Activated T-cell treated with anti-CD3 and anti-CD28 coated beads, Interleukin-2, amount 50 U/mL, for 72 hours (primary cell): ENCODE measurements around the gene SLC9A2. TPM values are rescaled to one million over a fixed set of nuclear protein-coding genes. Genes with fewer than 3 reads are reported as not detected.

ENCODE experiments used
- ATAC-seq, 2 donors: fragments of 150-1000 bp; cut with Tn5 transposase; replicated peaks in 1 of 2; 2 replicates each; pipeline ENCODE4 v1.10.0; 2021; ENCODE audit warnings: moderate library complexity in 2 of 2, mild to moderate bottlenecking in 1 of 2
- DNase-seq, 2 donors: peaks; one replicate each; pipeline ENCODE4 v3.0.0; 2021 to 2022; ENCODE audit warnings: mixed read lengths in 1 of 2
- H3K27ac Mint-ChIP-seq: one replicate; pipeline ENCODE4 v1.8.0; 2022; ENCODE audit warnings: mild to moderate bottlenecking, moderate library complexity, mixed read lengths
- H3K27me3 Mint-ChIP-seq: one replicate; pipeline ENCODE4 v1.8.0; 2022; ENCODE audit warnings: low read depth, mixed read lengths
- H3K36me3 Mint-ChIP-seq, 2 donors: one replicate each; pipeline ENCODE4 v1.8.0; 2022; ENCODE audit warnings: mixed read lengths in 2 of 2, mild to moderate bottlenecking in 1 of 2; ENCODE audit not compliant: insufficient read depth in 2 of 2
- H3K4me1 Mint-ChIP-seq: one replicate; pipeline ENCODE4 v1.8.0; 2022; ENCODE audit warnings: low read depth, mixed read lengths
- H3K4me3 Mint-ChIP-seq, 2 donors: one replicate each; pipeline ENCODE4 v1.8.0; 2022; ENCODE audit warnings: mild to moderate bottlenecking in 2 of 2, mixed read lengths in 2 of 2, moderate library complexity in 2 of 2
- H3K9me3 Mint-ChIP-seq, 2 donors: one replicate each; pipeline ENCODE4 v1.8.0; 2022; ENCODE audit warnings: mixed read lengths in 2 of 2
- total RNA-seq, 2 donors: library from RNA; stranded (reverse); gene quantifications; one replicate each; pipeline ENCODE4 v1.2.3, GENCODE V29; 2022

SLC9A2 gene
- total RNA-seq, 2 donors from 2014 or later = 0.19 TPM; not detected in 1

- Mint-ChIP-seq H3K36me3 (no peaks in the 10 kb centered on the region), H3K27me3 (no peaks in the 10 kb centered on the region), H3K4me3 (no peak overlapping the region), H3K27ac (no peak overlapping the region), H3K9me3 (no peaks in the 10 kb centered on the region), H3K4me1 (no peaks in the 10 kb centered on the region)
- no peak for DNase-seq
- ATAC-seq = no peak
Observed at GRCh38 chr2:102698369-102699111, 79.2 kb downstream of the SLC9A2 start.

DNA sequence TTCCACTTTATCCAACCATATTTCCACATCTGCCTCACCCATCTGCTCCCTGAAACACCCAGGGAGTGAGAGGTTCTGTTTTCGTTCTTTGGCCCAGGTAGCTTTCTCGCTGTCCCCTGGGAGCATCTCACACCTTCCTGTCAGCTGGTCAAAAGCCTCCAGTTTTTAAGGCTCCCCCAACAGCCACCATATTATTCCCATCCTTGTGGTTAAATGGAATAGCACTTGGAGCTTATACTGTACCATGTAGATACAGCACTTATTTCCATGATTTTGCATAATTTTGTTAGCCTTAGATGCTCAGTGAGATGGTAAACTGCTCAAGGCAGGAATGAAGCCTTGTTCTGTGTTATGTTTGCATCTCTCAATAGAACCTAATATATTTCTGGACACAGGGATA lies 84.0 kb downstream of the SLC9A2 start:
- Mint-ChIP-seq H3K27me3 (peaks cover 5% of the 10 kb centered on the region), H3K4me1 (no peaks in the 10 kb centered on the region), H3K27ac (no peak overlapping the region), H3K9me3 (no peaks in the 10 kb centered on the region), H3K4me3 (no peak overlapping the region), H3K36me3 (no peaks in the 10 kb centered on the region)
- DNase-seq (no peak), ATAC-seq (no peak)

GRCh38 chr2:102703748-102704147 lies 84.4 kb downstream of the SLC9A2 start:
- Mint-ChIP-seq H3K36me3 (no peaks in the 10 kb centered on the region), H3K9me3 (no peaks in the 10 kb centered on the region), H3K4me3 (no peak overlapping the region), H3K27me3 (peaks cover 5% of the 10 kb centered on the region), H3K4me1 (no peaks in the 10 kb centered on the region), H3K27ac (no peak overlapping the region)
- ATAC-seq (peak in 1 of 2 donors; percentile 25), DNase-seq (peak in 1 of 2 donors; percentile 10)

GRCh38 chr2:102704531-102704930 lies 85.2 kb downstream of the SLC9A2 start:
- no peak for DNase-seq
- Mint-ChIP-seq H3K27ac (no peak overlapping the region), H3K27me3 (peaks cover 5% of the 10 kb centered on the region)

DNA sequence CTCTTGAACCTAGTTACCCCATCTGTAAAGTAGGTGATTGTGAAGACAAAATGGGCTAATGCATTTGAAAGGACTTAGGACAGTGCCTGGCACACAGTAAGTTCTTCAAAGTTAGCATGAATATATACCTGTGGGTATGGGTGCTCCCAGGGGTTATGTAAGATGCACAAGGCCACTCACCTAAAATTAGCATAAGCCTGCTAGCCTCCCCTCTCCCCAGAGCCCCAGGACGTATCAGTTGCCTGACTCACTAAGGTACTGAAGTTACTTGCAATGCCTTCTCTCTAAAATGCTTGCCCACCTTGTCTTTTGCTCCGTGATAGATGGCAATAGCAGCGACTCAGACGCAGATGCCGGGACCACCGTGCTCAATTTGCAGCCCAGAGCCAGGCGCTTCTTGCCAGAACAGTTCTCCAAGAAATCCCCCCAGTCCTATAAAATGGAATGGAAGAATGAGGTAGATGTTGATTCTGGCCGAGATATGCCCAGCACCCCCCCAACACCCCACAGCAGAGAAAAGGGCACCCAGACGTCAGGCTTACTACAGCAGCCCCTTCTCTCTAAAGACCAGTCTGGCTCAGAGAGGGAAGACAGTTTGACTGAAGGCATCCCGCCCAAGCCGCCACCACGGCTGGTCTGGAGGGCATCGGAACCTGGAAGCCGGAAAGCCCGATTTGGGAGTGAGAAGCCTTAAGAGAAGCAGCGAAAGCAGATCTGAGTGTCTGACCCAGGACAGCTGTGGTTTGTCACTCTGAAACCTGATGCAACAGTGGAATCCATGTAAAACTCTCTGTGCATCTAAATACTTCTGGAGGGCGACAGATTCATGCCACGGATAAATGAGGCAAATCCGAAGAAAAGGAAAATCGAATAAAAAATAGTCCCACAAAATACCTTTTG lies 88.7 kb downstream of the SLC9A2 start:
- H3K27me3 Mint-ChIP-seq = peaks cover 5% of the 10 kb centered on the region
- no peak for ATAC-seq
- H3K36me3 Mint-ChIP-seq = no peaks in the 10 kb centered on the region
- H3K9me3 Mint-ChIP-seq = no peaks in the 10 kb centered on the region
- H3K27ac Mint-ChIP-seq = no peak overlapping the region
- H3K4me3 Mint-ChIP-seq = no peak overlapping the region
- DNase-seq = no peak
- no peaks in the 10 kb centered on the region for H3K4me1 Mint-ChIP-seq

More at GRCh38 chr2:102704531-102704930, 85.2 kb downstream of the SLC9A2 start:
- Mint-ChIP-seq H3K36me3 (no peaks in the 10 kb centered on the region), H3K9me3 (no peaks in the 10 kb centered on the region), H3K4me3 (no peak overlapping the region), H3K4me1 (no peaks in the 10 kb centered on the region)
- no peak for ATAC-seq

- Mint-ChIP-seq H3K27me3 (peaks cover 5% of the 10 kb centered on the region), H3K27ac (no peak overlapping the region), H3K36me3 (no peaks in the 10 kb centered on the region), H3K9me3 (no peaks in the 10 kb centered on the region), H3K4me1 (no peaks in the 10 kb centered on the region), H3K4me3 (no peak overlapping the region)
- ATAC-seq = no peak
- DNase-seq = no peak
Observed at GRCh38 chr2:102708847-102709559, 89.7 kb downstream of the SLC9A2 start.

DNA sequence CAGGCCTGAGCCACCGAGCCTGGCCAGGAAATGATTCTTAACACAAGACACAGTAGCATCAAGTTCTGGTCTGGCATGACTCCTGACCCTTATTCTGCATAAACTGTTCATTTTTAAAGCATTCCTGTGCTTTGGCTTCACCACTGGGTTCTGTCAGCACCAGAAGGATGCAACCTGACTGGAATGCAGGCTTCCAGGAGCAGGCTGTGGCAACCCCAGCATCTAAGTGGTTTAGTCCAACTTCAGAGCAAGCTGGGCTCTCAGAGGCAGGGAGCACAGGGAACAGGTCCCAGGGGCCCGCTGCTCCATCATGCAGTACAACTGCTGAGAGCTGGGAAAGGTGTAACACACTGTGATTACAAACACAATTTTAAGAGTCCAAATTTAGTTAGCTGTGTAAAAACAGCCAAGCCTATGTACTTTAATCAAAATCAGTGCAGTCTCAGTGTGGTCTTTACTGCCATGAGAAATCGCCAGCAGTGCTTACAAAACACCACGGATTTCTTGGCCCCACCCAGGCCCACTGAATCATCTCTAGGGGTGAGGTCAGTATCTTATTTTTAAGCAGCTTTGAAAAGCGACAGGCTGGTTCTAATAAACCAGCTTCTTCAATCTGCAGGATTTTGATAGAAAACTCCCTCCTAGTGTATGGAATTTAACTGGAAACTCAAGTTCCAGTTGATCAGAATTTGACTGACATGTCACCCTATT lies 98.1 kb downstream of the SLC9A2 start:
- H3K27me3 Mint-ChIP-seq = no peaks in the 10 kb centered on the region
- no peak overlapping the region for H3K27ac Mint-ChIP-seq
- no peak overlapping the region for H3K4me3 Mint-ChIP-seq
- no peaks in the 10 kb centered on the region for H3K4me1 Mint-ChIP-seq
- ATAC-seq = no peak
- no peak for DNase-seq
- H3K9me3 Mint-ChIP-seq = no peaks in the 10 kb centered on the region
- peaks cover 8 to 15% of the 10 kb centered on the region in 2 donors for H3K36me3 Mint-ChIP-seq

- Mint-ChIP-seq H3K27ac (no peak overlapping the region), H3K36me3 (peaks cover 8 to 25% of the 10 kb centered on the region in 2 donors), H3K27me3 (no peaks in the 10 kb centered on the region), H3K9me3 (no peaks in the 10 kb centered on the region), H3K4me3 (no peak overlapping the region), H3K4me1 (no peaks in the 10 kb centered on the region)
- ATAC-seq (no peak), DNase-seq (no peak)
Observed at GRCh38 chr2:102718387-102719316, 99.3 kb downstream of the SLC9A2 start.

DNA sequence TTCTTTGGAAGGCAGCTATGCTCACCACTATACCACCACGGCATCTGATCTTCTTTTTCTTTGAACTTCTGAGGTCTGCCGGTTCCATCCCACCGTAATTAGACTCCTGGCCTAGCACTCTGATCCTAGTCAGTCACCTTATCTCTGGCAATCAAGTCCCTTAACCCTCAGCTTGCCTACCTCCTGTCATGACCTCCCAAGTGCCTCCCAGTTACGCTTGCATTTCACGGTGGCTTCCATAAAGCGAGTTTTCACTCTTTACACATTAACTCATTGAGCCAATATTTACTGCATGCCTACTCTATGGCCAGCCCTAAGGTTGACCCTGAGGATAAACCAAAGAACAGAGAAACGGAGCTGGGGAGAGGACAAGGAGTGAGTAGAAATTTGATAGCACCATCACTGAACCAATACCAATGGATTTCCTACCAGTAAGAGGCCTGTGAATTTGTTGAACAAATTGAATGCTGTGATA lies 104.7 kb downstream of the SLC9A2 start:
- Mint-ChIP-seq H3K4me3 (no peak overlapping the region), H3K9me3 (no peaks in the 10 kb centered on the region), H3K4me1 (no peaks in the 10 kb centered on the region), H3K27ac (no peak overlapping the region), H3K36me3 (peaks cover 7 to 21% of the 10 kb centered on the region in 2 donors), H3K27me3 (no peaks in the 10 kb centered on the region)
- ATAC-seq (no peak), DNase-seq (no peak)

- DNase-seq (no peak), ATAC-seq (no peak)
- Mint-ChIP-seq H3K27me3 (no peaks in the 10 kb centered on the region), H3K9me3 (no peaks in the 10 kb centered on the region), H3K4me3 (no peak overlapping the region), H3K27ac (no peak overlapping the region), H3K36me3 (peaks cover 7 to 18% of the 10 kb centered on the region in 2 donors), H3K4me1 (no peaks in the 10 kb centered on the region)
Observed at GRCh38 chr2:102724553-102724952, 105.2 kb downstream of the SLC9A2 start.

GRCh38 chr2:102726128-102727087 lies 107.1 kb downstream of the SLC9A2 start:
- no peak for ATAC-seq
- Mint-ChIP-seq H3K27me3 (no peaks in the 10 kb centered on the region), H3K36me3 (peaks cover 7 to 14% of the 10 kb centered on the region in 2 donors), H3K4me3 (no peak overlapping the region), H3K9me3 (no peaks in the 10 kb centered on the region), H3K4me1 (no peaks in the 10 kb centered on the region), H3K27ac (peak overlapping the region; percentile 22)
- DNase-seq = no peak
